Omental fat pad (tissue), 4 donors: Measurements from ENCODE around the gene PRR29. TPM values are rescaled to one million over a fixed set of nuclear protein-coding genes. Genes with fewer than 3 reads are reported as not detected.

Source experiments
- ATAC-seq: fragments of 150-250 bp; one replicate; pipeline ENCODE4 v1.9.1; 2016; ENCODE audit warnings: mild to moderate bottlenecking, moderate library complexity; ENCODE audit not compliant: low FRiP score
- DNase-seq: peaks from one replicate; pipeline ENCODE4 v3.0.0-alpha.2; 2019; ENCODE audit warnings: low spot score
- total RNA-seq, 4 donors: library from RNA; depleted of rRNA; stranded (reverse); fragments of >200 nt; gene quantifications; one replicate each; pipeline ENCODE4 v1.1.0, GENCODE V29; 2016
- TF ChIP-seq, protein P1 (sequence below), 3 donors: fragments of 450-650 bp; IDR thresholded peaks; one replicate each; pipeline ENCODE4 v1.5.1; 2016 to 2017; ENCODE audit warnings: antibody characterized with exemption in 3 of 3, mild to moderate bottlenecking in 3 of 3, moderate library complexity in 2 of 3

PRR29 gene
- total RNA-seq, 4 donors from 2014 or later = 0.19 to 1.1 (median 0.55) TPM

DNA sequence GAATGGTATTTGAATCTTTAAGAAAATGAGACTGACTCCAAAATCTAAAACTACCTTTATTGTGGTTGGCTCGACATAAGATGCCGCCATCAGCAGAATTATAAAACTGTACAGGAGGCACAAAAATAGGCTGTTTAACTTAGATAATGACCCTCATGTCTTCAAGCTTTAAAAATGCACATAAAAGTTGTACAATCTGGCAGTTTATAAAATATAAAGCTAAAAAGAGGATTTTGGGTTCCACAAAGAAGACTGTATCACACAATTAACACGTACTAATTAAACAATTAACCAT lies 40.9 kb downstream of the PRR29 start:
- ATAC-seq = no peak
- no peak for DNase-seq
- TF ChIP-seq, protein P1, sequence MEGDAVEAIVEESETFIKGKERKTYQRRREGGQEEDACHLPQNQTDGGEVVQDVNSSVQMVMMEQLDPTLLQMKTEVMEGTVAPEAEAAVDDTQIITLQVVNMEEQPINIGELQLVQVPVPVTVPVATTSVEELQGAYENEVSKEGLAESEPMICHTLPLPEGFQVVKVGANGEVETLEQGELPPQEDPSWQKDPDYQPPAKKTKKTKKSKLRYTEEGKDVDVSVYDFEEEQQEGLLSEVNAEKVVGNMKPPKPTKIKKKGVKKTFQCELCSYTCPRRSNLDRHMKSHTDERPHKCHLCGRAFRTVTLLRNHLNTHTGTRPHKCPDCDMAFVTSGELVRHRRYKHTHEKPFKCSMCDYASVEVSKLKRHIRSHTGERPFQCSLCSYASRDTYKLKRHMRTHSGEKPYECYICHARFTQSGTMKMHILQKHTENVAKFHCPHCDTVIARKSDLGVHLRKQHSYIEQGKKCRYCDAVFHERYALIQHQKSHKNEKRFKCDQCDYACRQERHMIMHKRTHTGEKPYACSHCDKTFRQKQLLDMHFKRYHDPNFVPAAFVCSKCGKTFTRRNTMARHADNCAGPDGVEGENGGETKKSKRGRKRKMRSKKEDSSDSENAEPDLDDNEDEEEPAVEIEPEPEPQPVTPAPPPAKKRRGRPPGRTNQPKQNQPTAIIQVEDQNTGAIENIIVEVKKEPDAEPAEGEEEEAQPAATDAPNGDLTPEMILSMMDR (IDR thresholded peaks at IDR 0.05) = no peak

DNA sequence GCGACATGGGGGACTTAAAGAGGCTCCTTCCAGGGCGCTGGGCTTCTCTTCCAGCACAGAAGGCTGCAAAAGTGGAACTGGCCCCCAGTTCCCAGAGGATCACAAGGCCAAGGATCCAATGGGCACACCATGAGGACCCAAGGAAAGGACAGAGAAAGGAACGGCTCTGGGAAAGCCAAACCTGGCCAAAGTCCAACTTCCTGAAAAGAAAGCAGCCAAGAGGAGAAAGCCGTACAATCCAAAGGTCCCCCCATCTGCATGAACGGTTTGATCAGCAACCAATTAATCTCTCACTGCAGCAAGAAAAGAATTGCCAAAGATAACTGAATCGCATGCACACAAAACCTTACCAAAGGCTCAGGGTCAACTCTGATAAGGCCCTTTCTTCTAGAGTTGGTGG lies 42.1 kb downstream of the PRR29 start:
- DNase-seq (no peak), ATAC-seq (no peak)
- TF ChIP-seq, protein P1 (IDR thresholded peaks at IDR 0.05) = no peak

DNA sequence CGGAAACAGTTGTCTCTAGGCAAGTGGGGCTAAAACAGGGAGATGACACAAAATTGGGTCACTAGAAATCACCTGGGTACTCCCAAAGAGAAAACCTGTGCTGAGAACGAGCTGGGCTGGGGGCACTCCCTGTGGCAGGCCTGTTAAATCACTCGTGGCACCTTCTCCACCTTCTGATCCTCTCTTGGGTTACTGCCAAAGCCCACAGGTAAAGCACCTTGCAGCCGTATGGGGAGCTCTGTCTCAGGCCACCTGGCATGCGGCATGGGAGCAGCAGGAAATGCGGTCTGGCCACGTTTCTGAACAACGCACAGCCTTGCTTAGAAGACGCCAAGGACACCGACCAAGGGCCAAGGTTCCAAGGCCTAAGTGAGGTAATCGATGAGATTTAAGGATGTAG lies 43.8 kb downstream of the PRR29 start:
- TF ChIP-seq, protein P1 (IDR thresholded peaks at IDR 0.05) = no peak
- DNase-seq (no peak), ATAC-seq (no peak)

DNA sequence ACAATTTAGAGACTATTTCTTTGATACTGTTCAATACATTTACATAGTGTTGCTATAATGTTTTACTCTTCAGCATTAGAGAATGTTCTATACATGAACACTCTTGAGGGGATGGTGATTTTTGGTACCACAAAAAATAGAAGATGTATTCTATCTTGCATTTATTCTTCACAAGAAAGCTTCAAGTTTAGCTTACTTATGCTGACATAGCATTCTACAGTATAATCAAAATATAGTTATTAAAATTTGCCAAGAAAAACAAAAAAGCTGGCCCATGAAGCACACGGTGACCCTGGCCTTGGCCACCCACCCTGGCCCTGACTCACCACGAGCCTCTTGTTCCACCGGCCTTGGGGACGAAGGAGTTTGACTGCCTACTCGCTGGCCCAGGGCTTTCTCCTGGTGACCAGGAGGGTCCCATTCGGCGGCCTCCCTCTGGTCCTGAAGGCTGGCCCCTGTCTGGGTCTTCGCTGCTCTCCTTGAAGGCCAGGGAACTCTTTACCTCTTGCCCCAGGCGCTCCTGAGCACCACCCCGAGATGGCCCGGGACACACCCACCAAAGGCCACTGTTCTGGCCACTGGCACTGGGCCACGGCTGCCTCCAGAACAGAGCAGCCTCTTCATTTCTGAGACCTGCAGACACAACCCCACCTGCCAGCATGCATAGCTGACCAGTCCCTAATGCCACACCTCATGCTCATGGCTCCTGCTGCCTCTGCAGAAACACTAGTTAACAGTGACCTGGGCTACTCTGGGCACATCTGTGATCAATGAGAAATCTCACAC lies 44.7 kb downstream of the PRR29 start:
- TF ChIP-seq, protein P1 (IDR thresholded peaks at IDR 0.05) = no peak
- no peak for ATAC-seq
- DNase-seq = no peak

DNA sequence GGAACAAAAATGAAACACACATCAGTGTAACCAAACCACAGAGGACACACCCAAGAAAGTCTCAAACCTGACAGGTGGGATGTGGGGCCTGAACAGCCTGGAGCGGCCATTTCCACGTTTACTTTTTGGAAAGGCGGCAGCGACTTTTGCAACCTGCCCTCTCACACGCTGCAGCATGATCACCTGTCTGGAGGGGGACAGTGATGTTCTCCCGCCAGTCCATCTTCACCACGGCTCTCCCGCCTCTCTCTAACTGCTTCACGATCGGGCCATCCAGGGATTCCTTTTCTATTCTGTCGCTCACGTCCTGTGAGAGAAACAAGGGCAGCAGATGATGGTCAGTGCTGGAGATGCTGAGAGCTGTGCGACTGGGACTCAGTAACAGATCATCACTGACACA lies 47.0 kb downstream of the PRR29 start:
- DNase-seq = no peak
- TF ChIP-seq, protein P1 (IDR thresholded peaks at IDR 0.05) = no peak
- ATAC-seq = no peak

DNA sequence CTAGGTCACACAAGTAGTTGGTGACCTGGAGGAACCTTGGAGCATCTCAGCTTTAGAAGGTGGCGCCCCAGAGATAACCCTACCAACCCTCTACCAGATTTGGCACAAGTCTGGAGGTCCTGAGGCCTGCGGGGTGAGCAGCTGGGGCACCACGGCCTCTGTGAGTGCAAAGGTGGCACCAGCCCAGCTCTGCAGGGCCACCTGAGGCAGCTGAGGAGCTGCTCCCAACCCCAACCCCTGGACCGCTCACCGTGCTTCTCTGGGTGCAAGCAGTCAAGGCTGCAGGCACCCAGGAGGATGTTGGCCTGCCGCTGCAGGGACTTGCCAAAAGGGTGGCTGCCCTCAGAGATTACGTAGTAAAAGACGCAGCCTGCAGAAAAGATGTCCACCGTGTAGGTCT lies 50.7 kb downstream of the PRR29 start:
- DNase-seq = no peak
- TF ChIP-seq, protein P1 (IDR thresholded peaks at IDR 0.05) = no peak
- no peak for ATAC-seq

DNA sequence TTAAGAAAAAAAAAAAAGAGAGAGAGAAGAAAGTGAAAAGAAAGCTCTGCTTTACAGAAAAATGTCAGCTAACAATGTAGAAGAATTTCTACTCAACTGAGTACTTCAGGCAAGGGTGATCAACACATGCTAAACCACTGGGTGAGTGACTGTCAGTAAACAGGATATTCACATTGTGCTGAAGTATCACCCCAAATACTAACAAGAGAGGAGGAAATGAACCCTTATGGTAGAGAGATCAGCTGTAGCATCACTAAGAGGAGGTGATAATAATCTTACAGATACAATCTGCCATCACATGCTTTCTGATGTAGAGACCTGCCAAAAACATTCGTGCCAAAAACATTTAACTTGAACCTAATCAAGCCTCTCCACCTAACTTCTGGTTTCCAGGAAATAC lies 53.0 kb downstream of the PRR29 start:
- TF ChIP-seq, protein P1 (IDR thresholded peaks at IDR 0.05) = no peak
- DNase-seq (no peak), ATAC-seq (no peak)
